T-helper 17 cell (primary cell): Measurements from ENCODE around the gene CWC27. TPM values are rescaled to one million over a fixed set of nuclear protein-coding genes. Genes with fewer than 3 reads are reported as not detected.

Source experiments
- ATAC-seq: fragments of 150-1000 bp; cut with Tn5 transposase; 2 replicates; pipeline ENCODE4 v1.10.0; 2021; ENCODE audit warnings: mild to moderate bottlenecking, moderate library complexity
- DNase-seq, 3 donors: peaks; one replicate each; pipeline versions ENCODE4 v3.0.0 to v3.0.0-alpha.2; 2020 to 2021
- H3K9me3 ChIP-seq: one replicate; pipeline ENCODE4 v1.7.0; 2013; ENCODE audit warnings: low read length, mild to moderate bottlenecking; ENCODE audit not compliant: control insufficient read depth, poor library complexity, severe bottlenecking
- H3K27ac Mint-ChIP-seq: one replicate; pipeline ENCODE4 v1.8.0; 2022; ENCODE audit warnings: mild to moderate bottlenecking, moderate library complexity, mixed read lengths
- H3K27me3 Mint-ChIP-seq: one replicate; pipeline ENCODE4 v1.8.0; 2022; ENCODE audit warnings: mixed read lengths
- H3K36me3 Mint-ChIP-seq: one replicate; pipeline ENCODE4 v1.8.0; 2022; ENCODE audit warnings: low read depth, mixed read lengths
- H3K4me1 Mint-ChIP-seq: one replicate; pipeline ENCODE4 v1.8.0; 2022; ENCODE audit warnings: mild to moderate bottlenecking, mixed read lengths
- H3K4me3 Mint-ChIP-seq: one replicate; pipeline ENCODE4 v1.8.0; 2022; ENCODE audit warnings: mild to moderate bottlenecking, moderate library complexity, mixed read lengths
- total RNA-seq, 4 donors: library from RNA in 2 of 4; stranded (reverse) in 2 of 4; gene quantifications; one replicate each; pipeline ENCODE4 v1.2.3 and lab custom pipeline; 2022 to 2026

CWC27 gene
- total RNA-seq, 2 donors from 2014 or later: 17.4 to 18.2 TPM

DNA sequence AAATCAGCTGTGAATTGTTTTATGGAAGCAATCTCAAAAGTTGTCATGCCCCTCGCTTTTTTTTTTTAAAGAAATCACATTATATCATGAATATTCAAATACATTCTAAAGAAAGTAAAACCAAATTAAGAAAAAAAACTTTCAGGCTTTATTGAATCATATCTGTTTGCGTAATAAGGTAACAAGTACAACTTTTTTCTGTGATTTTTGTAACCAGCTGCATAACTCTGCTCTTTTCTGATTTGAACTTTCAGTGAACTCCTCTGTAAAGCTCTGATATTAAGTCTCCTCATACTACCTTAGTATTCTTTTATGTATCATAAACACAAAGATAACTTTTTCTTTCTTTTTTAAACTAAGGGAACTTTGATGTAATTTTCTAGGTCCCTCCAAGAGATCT, 65.3 kb downstream of the CWC27 start:
- Mint-ChIP-seq H3K27me3 (no peaks in the 10 kb centered on the region), H3K36me3 (no peaks in the 10 kb centered on the region), H3K27ac (no peak overlapping the region), H3K4me3 (no peak overlapping the region), H3K4me1 (peaks cover 2% of the 10 kb centered on the region)
- no peaks in the 10 kb centered on the region for H3K9me3 ChIP-seq
- DNase-seq (no peak), ATAC-seq (no peak)

DNA sequence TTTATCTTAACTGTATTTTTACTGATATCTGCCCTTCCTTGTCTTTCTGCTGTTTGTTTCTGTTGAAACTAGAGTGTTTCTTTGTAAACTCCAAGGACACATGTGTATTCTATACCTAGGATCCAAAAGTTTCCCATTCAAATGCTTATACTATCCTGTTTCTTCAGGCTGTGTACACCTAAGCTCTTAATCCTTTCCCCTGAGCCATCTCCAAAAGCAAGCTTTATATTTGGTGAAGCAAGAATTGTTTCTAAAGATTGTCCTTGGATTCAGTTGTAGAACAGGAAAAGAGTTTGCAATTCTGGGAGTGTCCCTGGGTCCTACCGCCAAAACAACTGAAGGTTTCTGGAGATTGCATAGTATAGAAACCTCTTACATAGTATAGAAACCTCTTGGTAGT, 65.9 kb downstream of the CWC27 start:
- H3K27ac Mint-ChIP-seq: no peak overlapping the region

DNA sequence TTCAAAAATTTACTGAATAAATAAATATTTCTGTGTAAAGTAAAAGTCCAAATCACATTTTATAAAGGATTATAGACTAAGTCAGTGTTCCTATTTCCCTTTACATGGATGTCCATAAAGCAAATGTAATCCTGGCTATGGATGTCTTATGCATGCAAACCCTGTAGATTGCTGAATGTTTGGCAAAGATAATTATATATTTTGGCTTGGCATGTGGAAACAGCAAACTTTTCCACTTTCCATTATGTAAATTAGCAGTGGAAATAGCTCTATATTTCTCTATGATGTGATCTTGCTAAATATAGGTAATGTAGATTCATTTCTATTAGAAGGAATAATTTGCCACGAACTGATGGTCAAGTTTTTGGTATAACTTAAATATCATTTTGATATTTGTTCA, 66.5 kb downstream of the CWC27 start:
- H3K27me3 Mint-ChIP-seq: no peaks in the 10 kb centered on the region
- H3K9me3 ChIP-seq: no peaks in the 10 kb centered on the region
- no peak overlapping the region for H3K4me3 Mint-ChIP-seq
- H3K4me1 Mint-ChIP-seq: peaks cover 2% of the 10 kb centered on the region
- no peaks in the 10 kb centered on the region for H3K36me3 Mint-ChIP-seq
- H3K27ac Mint-ChIP-seq: no peak overlapping the region
- ATAC-seq: no peak
- DNase-seq: no peak

More for the DNA sequence above, 65.9 kb downstream of the CWC27 start:
- H3K4me3 Mint-ChIP-seq: no peak overlapping the region
- H3K9me3 ChIP-seq: no peaks in the 10 kb centered on the region
- no peak for DNase-seq
- peaks cover 2% of the 10 kb centered on the region for H3K4me1 Mint-ChIP-seq
- no peak for ATAC-seq
- H3K27me3 Mint-ChIP-seq: no peaks in the 10 kb centered on the region
- no peaks in the 10 kb centered on the region for H3K36me3 Mint-ChIP-seq

DNA sequence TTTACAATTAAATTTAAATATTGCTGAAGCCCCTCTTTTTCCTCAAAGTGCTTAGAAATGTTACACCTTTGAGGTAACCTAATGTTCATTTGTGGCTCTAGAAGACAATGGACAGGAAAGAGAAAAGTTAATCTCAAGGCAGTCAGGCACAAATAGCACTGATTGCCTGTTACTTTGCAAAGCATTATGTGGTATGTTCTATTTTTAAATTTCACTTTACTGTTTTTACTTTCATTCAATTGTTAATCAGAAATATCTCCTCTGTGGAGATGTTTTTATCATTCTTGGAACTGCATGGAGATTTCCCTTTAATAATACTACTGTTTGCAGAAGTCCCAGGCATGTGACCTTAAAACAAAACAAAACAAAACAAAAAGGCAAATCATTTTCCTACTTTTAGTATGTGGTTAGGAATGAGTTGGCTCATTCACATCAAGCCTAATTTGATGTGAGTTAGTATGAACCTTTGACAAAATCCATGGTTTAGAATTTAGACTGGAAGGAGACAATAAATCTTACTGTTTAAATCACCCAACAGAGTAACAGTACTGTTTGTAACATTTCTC, 67.5 kb downstream of the CWC27 start:
- no peaks in the 10 kb centered on the region for H3K9me3 ChIP-seq
- no peak for ATAC-seq
- no peak overlapping the region for H3K4me3 Mint-ChIP-seq
- H3K4me1 Mint-ChIP-seq: peaks cover 2% of the 10 kb centered on the region
- no peak overlapping the region for H3K27ac Mint-ChIP-seq
- no peaks in the 10 kb centered on the region for H3K27me3 Mint-ChIP-seq
- peaks cover 2% of the 10 kb centered on the region for H3K36me3 Mint-ChIP-seq
- no peak for DNase-seq

DNA sequence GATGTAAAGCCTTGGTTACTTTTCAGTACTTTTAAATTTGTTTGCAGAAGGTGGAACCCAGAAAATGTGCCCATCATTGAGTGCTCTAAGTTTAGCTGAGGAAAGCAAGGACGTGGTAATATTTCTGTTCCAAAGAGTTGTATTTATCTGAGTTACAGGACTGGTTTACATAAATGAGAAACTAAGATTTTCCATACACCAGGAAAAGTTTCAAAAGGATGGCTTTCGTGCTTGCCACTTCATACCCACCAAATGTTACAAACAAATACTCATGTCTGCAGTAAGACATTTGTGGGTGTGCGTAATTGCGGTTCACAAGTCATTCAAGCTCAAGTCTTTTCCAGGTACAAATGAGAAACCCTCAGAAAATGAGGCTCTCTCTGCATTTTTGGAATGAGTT, 68.1 kb downstream of the CWC27 start:
- no peaks in the 10 kb centered on the region for H3K27me3 Mint-ChIP-seq
- no peak for DNase-seq
- ATAC-seq: no peak
- no peak overlapping the region for H3K27ac Mint-ChIP-seq
- H3K4me1 Mint-ChIP-seq: peaks cover 2% of the 10 kb centered on the region
- H3K36me3 Mint-ChIP-seq: peaks cover 2% of the 10 kb centered on the region
- H3K4me3 Mint-ChIP-seq: no peak overlapping the region
- no peaks in the 10 kb centered on the region for H3K9me3 ChIP-seq

DNA sequence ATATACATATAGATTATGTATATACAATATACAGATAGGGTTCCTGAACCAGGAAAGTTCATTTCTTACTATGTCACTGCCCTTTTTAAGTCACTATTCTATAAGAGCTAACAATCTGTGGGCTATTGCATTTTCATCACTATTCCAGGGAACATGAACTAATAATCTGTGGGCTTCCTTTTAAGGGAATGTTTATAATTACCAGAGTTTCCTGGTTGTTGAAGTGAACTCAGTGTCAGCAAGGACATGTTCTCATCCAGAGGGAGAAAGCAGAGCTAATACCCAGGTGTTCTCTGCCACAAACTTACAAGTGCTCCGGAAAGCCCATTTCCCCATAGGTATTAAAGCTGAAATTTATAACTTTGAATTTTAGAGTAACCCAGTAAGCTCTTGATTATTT, 69.6 kb downstream of the CWC27 start:
- no peak overlapping the region for H3K27ac Mint-ChIP-seq
- DNase-seq (no peak), ATAC-seq (no peak)
- peaks cover 3% of the 10 kb centered on the region for H3K36me3 Mint-ChIP-seq
- no peak overlapping the region for H3K4me3 Mint-ChIP-seq
- no peaks in the 10 kb centered on the region for H3K9me3 ChIP-seq
- H3K27me3 Mint-ChIP-seq: no peaks in the 10 kb centered on the region
- H3K4me1 Mint-ChIP-seq: peaks cover 2% of the 10 kb centered on the region

DNA sequence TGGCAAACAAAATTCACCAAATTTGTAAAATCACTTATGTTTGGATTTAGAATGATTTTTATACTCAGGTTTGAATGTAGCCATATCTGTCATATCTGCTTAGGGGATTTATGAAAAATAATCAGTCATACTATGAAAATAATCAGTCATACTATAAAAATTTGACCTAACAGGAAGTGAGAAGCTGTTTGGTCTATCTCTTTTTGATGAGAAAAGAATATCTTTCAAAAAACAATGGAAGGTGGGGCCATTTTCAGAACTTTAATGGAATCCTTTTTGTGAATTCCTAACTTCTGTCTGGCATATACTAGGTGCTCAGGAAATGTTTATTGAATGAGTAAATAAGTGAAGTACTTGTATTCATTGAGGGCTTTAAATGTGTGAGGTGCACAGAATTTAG, 70.1 kb downstream of the CWC27 start:
- H3K27ac Mint-ChIP-seq: no peak overlapping the region
- peaks cover 3% of the 10 kb centered on the region for H3K36me3 Mint-ChIP-seq
- ATAC-seq: no peak

DNA sequence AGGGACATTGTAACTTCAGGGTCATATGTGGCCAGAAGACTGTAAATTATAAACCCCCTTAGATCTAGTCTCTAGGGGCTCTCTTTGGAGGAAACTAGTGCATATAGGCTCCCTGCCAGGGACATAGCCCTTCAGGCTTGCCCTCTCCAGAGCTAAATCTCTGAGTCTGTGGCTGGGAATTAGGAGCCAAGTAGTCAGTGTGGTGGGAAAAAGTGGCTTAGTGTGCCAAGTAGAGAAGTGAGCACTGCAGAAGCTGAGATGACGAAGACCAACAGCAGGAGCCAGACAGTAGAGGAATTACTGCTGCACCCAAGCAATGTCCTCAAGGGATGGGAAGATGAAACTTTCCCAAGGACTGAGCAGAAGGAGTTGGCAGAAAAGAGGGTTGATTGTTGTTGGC, 71.2 kb downstream of the CWC27 start:
- Mint-ChIP-seq H3K4me3 (no peak overlapping the region), H3K27ac (no peak overlapping the region), H3K36me3 (peaks cover 3% of the 10 kb centered on the region), H3K4me1 (no peaks in the 10 kb centered on the region), H3K27me3 (no peaks in the 10 kb centered on the region)
- no peaks in the 10 kb centered on the region for H3K9me3 ChIP-seq
- no peak for DNase-seq
- ATAC-seq: no peak

More for the DNA sequence above, 70.1 kb downstream of the CWC27 start:
- H3K4me3 Mint-ChIP-seq: no peak overlapping the region
- H3K4me1 Mint-ChIP-seq: peaks cover 2% of the 10 kb centered on the region
- no peaks in the 10 kb centered on the region for H3K27me3 Mint-ChIP-seq
- DNase-seq: no peak
- no peaks in the 10 kb centered on the region for H3K9me3 ChIP-seq

DNA sequence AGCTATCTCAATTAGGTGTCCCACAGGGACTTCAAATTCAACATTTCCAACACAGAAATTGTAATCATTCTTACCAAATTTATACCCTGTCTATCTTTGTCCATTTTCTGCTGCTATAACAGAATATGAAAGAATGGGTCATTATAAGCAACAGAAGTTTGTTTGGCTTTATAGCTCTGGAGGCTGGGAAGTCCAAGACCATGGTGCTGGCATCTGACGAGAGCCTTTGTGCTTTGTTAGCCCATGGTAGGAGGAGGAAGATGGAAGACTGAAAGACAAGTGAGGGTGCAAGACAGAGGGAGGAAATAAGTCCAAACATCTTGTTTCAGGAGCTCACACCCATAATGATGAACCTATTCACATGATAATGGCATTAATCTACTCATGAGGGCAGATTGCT, 72.2 kb downstream of the CWC27 start:
- Mint-ChIP-seq H3K4me1 (no peaks in the 10 kb centered on the region), H3K27me3 (no peaks in the 10 kb centered on the region), H3K4me3 (no peak overlapping the region), H3K27ac (no peak overlapping the region), H3K36me3 (peaks cover 8% of the 10 kb centered on the region)
- ATAC-seq (no peak), DNase-seq (no peak)
- H3K9me3 ChIP-seq: peaks cover 4% of the 10 kb centered on the region

DNA sequence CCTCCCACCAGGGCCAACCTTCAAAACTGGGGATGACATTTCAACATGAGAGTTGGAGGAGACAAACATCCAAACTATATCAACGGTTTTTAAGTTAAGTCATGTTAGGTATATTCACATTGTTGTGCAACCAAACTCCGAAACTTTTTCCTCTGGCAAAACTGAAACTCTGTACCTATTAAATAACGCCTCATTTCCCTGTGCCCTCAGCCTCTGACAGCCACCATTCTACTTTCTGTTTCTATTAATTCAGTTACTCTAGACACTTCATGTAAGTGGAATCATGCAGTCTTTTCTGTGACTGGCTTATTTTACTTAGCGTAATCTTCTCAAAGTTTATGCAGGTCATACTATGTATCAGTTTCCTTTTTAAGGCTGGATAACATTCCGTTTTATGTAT, 85.0 kb downstream of the CWC27 start:
- H3K9me3 ChIP-seq: no peaks in the 10 kb centered on the region
- Mint-ChIP-seq H3K27me3 (no peaks in the 10 kb centered on the region), H3K27ac (no peak overlapping the region), H3K4me3 (no peak overlapping the region), H3K4me1 (peaks cover 7% of the 10 kb centered on the region), H3K36me3 (peaks cover 3% of the 10 kb centered on the region)
- DNase-seq (no peak), ATAC-seq (no peak)

DNA sequence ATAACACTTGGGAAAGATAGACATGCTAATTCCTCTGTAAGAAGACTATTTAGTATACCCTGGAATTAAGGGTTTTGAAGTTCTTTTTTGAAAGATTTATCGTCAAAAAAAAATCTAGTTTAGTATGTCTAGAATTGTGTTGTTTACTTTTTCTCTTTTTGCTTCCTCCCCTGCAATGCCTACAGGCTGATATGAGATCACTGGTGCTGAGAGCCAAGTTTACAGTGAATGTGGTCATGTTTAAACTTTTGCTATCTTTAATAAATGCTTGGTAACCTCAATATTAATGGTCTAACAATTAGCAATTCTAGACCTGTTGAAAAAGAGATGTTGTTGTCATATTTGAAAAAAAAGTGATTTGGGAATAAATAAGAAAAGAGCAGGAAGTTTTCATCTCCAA, 86.1 kb downstream of the CWC27 start:
- ATAC-seq (no peak), DNase-seq (no peak)
- H3K9me3 ChIP-seq: no peaks in the 10 kb centered on the region
- H3K27me3 Mint-ChIP-seq: no peaks in the 10 kb centered on the region
- no peak overlapping the region for H3K27ac Mint-ChIP-seq
- H3K4me1 Mint-ChIP-seq: peaks cover 7% of the 10 kb centered on the region
- H3K4me3 Mint-ChIP-seq: no peak overlapping the region
- H3K36me3 Mint-ChIP-seq: peaks cover 3% of the 10 kb centered on the region

DNA sequence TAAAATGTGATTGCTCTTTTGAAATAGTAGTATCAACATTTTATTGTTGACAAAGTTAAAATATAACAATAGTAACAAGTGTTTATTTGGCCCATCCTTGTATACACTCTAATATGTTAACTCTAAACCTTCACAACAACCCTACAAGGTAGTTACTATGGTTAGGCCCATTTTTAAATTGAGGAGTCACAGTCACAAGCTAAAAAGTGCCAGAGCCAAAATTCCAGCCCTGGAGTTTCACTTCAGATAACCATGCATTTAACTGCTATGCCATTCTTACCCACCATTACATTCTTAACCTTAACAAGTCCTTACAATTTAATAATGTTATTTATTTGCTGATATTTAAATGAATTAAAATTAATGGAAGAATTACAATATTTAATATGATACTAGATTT, 91.2 kb downstream of the CWC27 start:
- Mint-ChIP-seq H3K4me3 (no peak overlapping the region), H3K27me3 (no peaks in the 10 kb centered on the region), H3K4me1 (peaks cover under 1% of the 10 kb centered on the region), H3K27ac (no peak overlapping the region), H3K36me3 (peaks cover 8% of the 10 kb centered on the region)
- ATAC-seq (no peak), DNase-seq (no peak)
- no peaks in the 10 kb centered on the region for H3K9me3 ChIP-seq

DNA sequence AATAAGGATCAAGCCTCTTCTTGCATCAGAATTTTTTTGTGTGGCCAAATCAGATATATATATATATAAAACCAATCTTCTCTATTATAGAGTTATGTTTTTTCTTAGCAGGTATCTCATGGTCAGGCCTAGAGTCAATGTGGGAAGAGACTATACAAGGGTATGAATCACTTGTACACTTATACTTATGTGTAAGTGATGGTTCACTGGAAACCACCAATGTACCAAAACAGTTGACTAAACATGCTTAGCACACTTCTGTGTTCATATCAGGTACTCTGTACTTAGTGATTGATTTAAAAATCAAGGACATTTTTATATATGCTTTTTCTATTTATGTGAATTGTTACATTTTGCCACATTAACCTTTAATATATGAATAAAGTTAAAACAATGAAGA, 92.6 kb downstream of the CWC27 start:
- DNase-seq (no peak), ATAC-seq (no peak)
- Mint-ChIP-seq H3K27me3 (no peaks in the 10 kb centered on the region), H3K27ac (no peak overlapping the region), H3K36me3 (peaks cover 5% of the 10 kb centered on the region), H3K4me3 (no peak overlapping the region), H3K4me1 (peaks cover 3% of the 10 kb centered on the region)
- no peaks in the 10 kb centered on the region for H3K9me3 ChIP-seq

DNA sequence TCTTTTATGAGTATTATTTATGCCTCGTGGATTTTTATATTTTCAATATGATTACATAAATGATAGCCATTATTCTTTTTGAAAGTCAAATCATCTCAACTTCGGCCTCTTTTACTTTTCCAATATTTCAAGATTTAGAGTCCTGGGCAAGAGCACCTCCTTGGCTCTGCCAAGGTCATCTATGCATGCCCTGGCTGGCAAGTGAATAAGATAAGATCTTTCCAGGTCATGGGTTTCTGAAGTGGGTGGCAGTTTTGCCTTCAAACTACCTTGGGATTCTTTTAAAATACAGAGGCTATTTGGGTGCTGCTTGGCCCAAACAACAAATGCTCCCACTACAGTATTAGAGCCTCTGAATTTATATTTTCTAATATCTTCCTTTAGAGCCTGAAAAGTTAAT, 95.4 kb downstream of the CWC27 start:
- no peak for DNase-seq
- H3K27ac Mint-ChIP-seq: no peak overlapping the region
- H3K4me1 Mint-ChIP-seq: peaks cover 3% of the 10 kb centered on the region
- ATAC-seq: no peak
- H3K9me3 ChIP-seq: no peaks in the 10 kb centered on the region
- no peak overlapping the region for H3K4me3 Mint-ChIP-seq
- peaks cover 5% of the 10 kb centered on the region for H3K36me3 Mint-ChIP-seq
- H3K27me3 Mint-ChIP-seq: no peaks in the 10 kb centered on the region
